HepG2 (cell line): ENCODE data around the gene SERPINB7. TPM values are rescaled to one million over a fixed set of nuclear protein-coding genes. Genes with fewer than 3 reads are reported as not detected.

Experiments used
- ATAC-seq: fragments of 200-7000 bp; cut with Tn5 transposase; 3 replicates; pipeline ENCODE4 v1.9.1; 2020; ENCODE audit warnings: mild to moderate bottlenecking, moderate library complexity
- BruUV-seq: library from RNA; stranded (reverse); fragments of 400-500 nt; replicated peaks from 2 replicates; lab custom pipeline; 2021; lab: Mats Ljungman, UMichigan
- CTCF ChIA-PET: fragments of 300-600 bp; formaldehyde crosslinking; extraction: SDS; loops from one replicate; lab custom pipeline; 2021; ENCODE audit warnings: low total read pairs, inconsistent platforms, low intra/inter-chr PET ratio; lab: Yijun Ruan, JAX
- POLR2A ChIA-PET: fragments of 350-600 bp; sonication (Branson Sonifier 250); formaldehyde crosslinking; loops from one replicate; lab custom pipeline; 2020; ENCODE audit warnings: antibody characterized with exemption, inconsistent platforms; lab: Yijun Ruan, JAX
- DNase-seq: peaks from one replicate; pipeline ENCODE4 v3.0.0-alpha.2; 2015; ENCODE audit warnings: low spot score
- FAIRE-seq: peaks from 3 replicates; lab custom pipeline; 2011; peaks lifted over from hg19 to GRCh38; lab: Jason Lieb, UNC
- H2AFZ ChIP-seq: one replicate; pipeline ENCODE4 v1.6.1; 2011; ENCODE audit warnings: low read length, inconsistent platforms
- H3K27ac ChIP-seq: fragments of 300-600 bp; 3 replicates; pipeline ENCODE4 v1.8.0; 2011; ENCODE audit warnings: mixed run types, mild to moderate bottlenecking, mixed read lengths, low read length, inconsistent platforms; ENCODE audit not compliant: insufficient read depth; ENCODE audit errors: extremely low read length
- H3K27me3 ChIP-seq, 2 experiments: fragments of 200-600 bp in 1 of 2; 2 replicates in 1 of 2; 3 replicates in 1 of 2; pipeline versions ENCODE4 v1.6.0 to v1.8.0; 2011; ENCODE audit warnings: low read length in 2 of 2, mild to moderate bottlenecking in 2 of 2, moderate library complexity in 2 of 2, inconsistent platforms in 1 of 2; ENCODE audit not compliant: insufficient read depth in 2 of 2, control insufficient read depth in 1 of 2
- H3K36me3 ChIP-seq, 2 experiments: fragments of 200-600 bp in 1 of 2; replicated peaks in 1 of 2; 2 replicates in 1 of 2; 3 replicates in 1 of 2; pipeline versions ENCODE4 v1.5.1 to v1.8.0; 2011; ENCODE audit warnings: low read length in 2 of 2, inconsistent platforms in 1 of 2; ENCODE audit not compliant: insufficient read depth in 2 of 2, control insufficient read depth in 1 of 2
- H3K4me1 ChIP-seq: 2 replicates; pipeline ENCODE4 v1.5.1; 2012; ENCODE audit warnings: low read length, inconsistent platforms; ENCODE audit not compliant: insufficient read depth
- H3K4me2 ChIP-seq: 2 replicates; pipeline ENCODE4 v1.6.0; 2011; ENCODE audit warnings: low read depth, low read length, inconsistent platforms
- H3K4me3 ChIP-seq, 3 experiments: fragments of 200-600 bp in 1 of 3; sonication (generic), shearing (Covaris generic) in 1 of 3; replicated peaks in 1 of 3; 2 replicates each; pipeline ENCODE4 v1.5.1; 2011 to 2016; ENCODE audit warnings: low read length in 3 of 3, inconsistent platforms in 2 of 3, low read depth in 2 of 3, mild to moderate bottlenecking in 2 of 3, control low read depth in 1 of 3, mixed read lengths in 1 of 3; ENCODE audit not compliant: insufficient read depth in 1 of 3
- H3K79me2 ChIP-seq: one replicate; pipeline ENCODE4 v1.6.1; 2011; ENCODE audit warnings: low read length, inconsistent platforms; ENCODE audit not compliant: insufficient read depth
- H3K9ac ChIP-seq: 2 replicates; pipeline ENCODE4 v1.6.0; 2011; ENCODE audit warnings: mild to moderate bottlenecking, low read depth, low read length, inconsistent platforms; ENCODE audit not compliant: insufficient read depth
- H3K9me3 ChIP-seq: 2 replicates; pipeline ENCODE4 v1.5.1; 2012; ENCODE audit warnings: mild to moderate bottlenecking, low read length
- H4K20me1 ChIP-seq: 2 replicates; pipeline ENCODE4 v1.6.0; 2011; ENCODE audit warnings: inconsistent platforms, mild to moderate bottlenecking, low read length, moderate library complexity; ENCODE audit not compliant: insufficient read depth
- KDM6A ChIP-seq: IDR thresholded peaks from 2 replicates; pipeline ENCODE4 v1.6.1; 2016; ENCODE audit warnings: low read depth
- NFE2L1 ChIP-seq: sonication (generic); formaldehyde crosslinking; IDR thresholded peaks from 2 replicates; pipeline ENCODE4 v1.4.0; 2020; ENCODE audit warnings: missing genetic modification reagents, mild to moderate bottlenecking, borderline replicate concordance
- PHB2 ChIP-seq: fragments of 450-650 bp; IDR thresholded peaks from 2 replicates; pipeline ENCODE4 v1.6.1; 2018; ENCODE audit not compliant: partially characterized antibody
- SCMH1 ChIP-seq: sonication (generic); formaldehyde crosslinking; IDR thresholded peaks from 2 replicates; pipeline ENCODE4 v1.9.0; 2021; ENCODE audit warnings: missing genetic modification reagents, mild to moderate bottlenecking, borderline replicate concordance
- TOE1 ChIP-seq: sonication (generic); formaldehyde crosslinking; IDR thresholded peaks from 2 replicates; pipeline ENCODE4 v1.4.0; 2020; ENCODE audit warnings: mild to moderate bottlenecking, missing genetic modification reagents
- ZFP36L1 ChIP-seq: sonication (generic); formaldehyde crosslinking; IDR thresholded peaks from 2 replicates; pipeline ENCODE4 v1.8.0; 2022; ENCODE audit warnings: mild to moderate bottlenecking, missing genetic modification reagents, moderate library complexity
- ZNF589 ChIP-seq: sonication (generic); formaldehyde crosslinking; conservative IDR thresholded peaks from 2 replicates; pipeline ENCODE4 v1.8.0; 2022; ENCODE audit warnings: mild to moderate bottlenecking, moderate library complexity, missing genetic modification reagents
- ZNF773 ChIP-seq: sonication (generic); formaldehyde crosslinking; IDR thresholded peaks from 2 replicates; pipeline ENCODE4 v1.4.0; 2020; ENCODE audit warnings: missing genetic modification reagents, borderline replicate concordance
- WGBS: methylation state at CpG from one replicate; pipeline ENCODE4 v1.1.6; 2017; ENCODE audit warnings: low lambda C conversion rate; 5-methylcytosine and 5-hydroxymethylcytosine counted together
- in situ Hi-C: cut with HindIII; loops from 2 replicates; pipeline ENCODE4 v1.10.0; 2017; ENCODE audit warnings: low pct_unique_long_range_greater_than_20kb; ENCODE audit not compliant: extremely low pct_ligation_motif_present
- intact Hi-C: fragments of 100-400 bp; cut with micrococcal nuclease; formaldehyde crosslinking; loops from one replicate; pipeline ENCODE4 v1.10.0; 2022; ENCODE audit not compliant: unreplicated experiment
- polyA plus RNA-seq, 8 experiments: library from polyadenylated mRNA; depleted of rRNA in 3 of 8; stranded (reverse) in 7 of 8; unstranded in 1 of 8; fragments of >200 nt; fragmentation: Illumina TruSeq in 4 of 8; extraction: Trizol in 4 of 8; gene quantifications; 2 replicates each; pipeline versions ENCODE4 v1.2.1 to v1.2.3, GENCODE V29; 2011 to 2016; ENCODE audit warnings: low read depth in 4 of 8, missing spikeins in 1 of 8, mixed read lengths in 1 of 8; ENCODE audit not compliant: insufficient read depth in 1 of 8
- total RNA-seq, 5 experiments: library from RNA; depleted of rRNA; stranded (reverse); fragments of >200 nt; fragmentation: Illumina TruSeq; extraction: Trizol; gene quantifications; 2 replicates each; pipeline ENCODE4 v1.2.3, GENCODE V29; 2016; ENCODE audit warnings: low read depth in 1 of 5
- TF ChIP-seq, protein P1 (sequence below): sonication (generic); formaldehyde crosslinking; IDR thresholded peaks from 2 replicates; pipeline ENCODE4 v1.4.0; 2020; ENCODE audit warnings: missing genetic modification reagents
- TF ChIP-seq, protein P2 (sequence below): sonication (generic); formaldehyde crosslinking; IDR thresholded peaks from 2 replicates; pipeline ENCODE4 v1.5.0; 2020; ENCODE audit warnings: missing genetic modification reagents
- TF ChIP-seq, protein P3 (sequence below): sonication (generic); formaldehyde crosslinking; IDR thresholded peaks from 2 replicates; pipeline ENCODE4 v1.8.0; 2022; ENCODE audit warnings: mild to moderate bottlenecking, missing genetic modification reagents

Gene SERPINB7
- total and polyA plus RNA-seq, 2 of the 13 experiments (the other 11 are each of a cell fraction or from before 2014, with no cell fraction given) = not detected

DNA sequence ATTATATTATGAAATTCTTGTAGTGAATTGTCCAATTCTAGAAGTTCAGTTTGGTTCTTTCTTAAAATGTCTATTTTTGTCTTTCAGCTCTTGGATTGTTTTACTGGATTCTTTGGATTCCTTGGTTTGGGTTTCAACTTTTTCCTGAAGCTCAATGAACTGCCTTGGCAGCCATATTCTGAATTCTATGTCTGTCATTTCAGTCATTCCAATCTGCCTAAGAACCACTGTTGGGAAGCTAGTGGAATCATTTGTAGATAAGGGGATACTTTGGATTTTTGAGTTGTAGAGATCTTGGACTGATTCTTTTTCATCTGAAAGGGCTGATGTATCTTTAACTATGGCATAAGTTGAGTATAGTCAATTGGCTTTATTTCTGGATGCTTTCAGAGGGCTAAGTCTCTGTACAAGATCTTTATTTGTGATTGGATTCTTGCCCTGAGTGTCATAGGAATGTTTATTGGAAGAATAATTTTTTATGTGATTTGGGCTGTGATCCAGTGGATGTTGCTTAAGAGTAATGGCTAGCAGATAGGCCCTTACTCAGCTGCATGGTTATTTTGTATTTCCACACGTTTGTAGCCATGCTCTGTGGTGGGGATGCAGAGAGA lies 42.3 kb downstream of the SERPINB7 start:
- intact Hi-C loops = no loop called here
- in situ Hi-C loops = no loop called here
- CTCF ChIA-PET = no interaction called here
- Histone ChIP-seq H3K27ac (no peak overlapping the region), H3K4me2 (no peak overlapping the region), H2AFZ (no peak overlapping the region), H4K20me1 (no peaks in the 10 kb centered on the region), H3K79me2 (no peaks in the 10 kb centered on the region), H3K27me3 (no peaks in the 10 kb centered on the region), H3K9ac (no peak overlapping the region), H3K36me3 (no peaks in the 10 kb centered on the region), H3K4me3 (no peak overlapping the region), H3K4me1 (no peaks in the 10 kb centered on the region), H3K9me3 (peaks cover 11% of the 10 kb centered on the region; the same call in 1 of the 2 replicates)
- ATAC-seq (no peak), FAIRE-seq (no peak), DNase-seq (no peak)
- POLR2A ChIA-PET = no interaction called here
- BruUV-seq = no TSS peak
- WGBS = 0% methylated on average over 1 of the region's 1 CpG
- TF ChIP-seq TOE1 (CRISPR knock-in tag) (no peak), SCMH1 (CRISPR knock-in tag) (no peak), ZFP36L1 (CRISPR knock-in tag) (no peak), ZNF773 (CRISPR knock-in tag) (no peak), NFE2L1 (CRISPR knock-in tag) (no peak), ZNF589 (CRISPR knock-in tag) (no peak), PHB2 (no peak), KDM6A (CRISPR knock-in tag) (no peak)
- TF ChIP-seq, protein P1, sequence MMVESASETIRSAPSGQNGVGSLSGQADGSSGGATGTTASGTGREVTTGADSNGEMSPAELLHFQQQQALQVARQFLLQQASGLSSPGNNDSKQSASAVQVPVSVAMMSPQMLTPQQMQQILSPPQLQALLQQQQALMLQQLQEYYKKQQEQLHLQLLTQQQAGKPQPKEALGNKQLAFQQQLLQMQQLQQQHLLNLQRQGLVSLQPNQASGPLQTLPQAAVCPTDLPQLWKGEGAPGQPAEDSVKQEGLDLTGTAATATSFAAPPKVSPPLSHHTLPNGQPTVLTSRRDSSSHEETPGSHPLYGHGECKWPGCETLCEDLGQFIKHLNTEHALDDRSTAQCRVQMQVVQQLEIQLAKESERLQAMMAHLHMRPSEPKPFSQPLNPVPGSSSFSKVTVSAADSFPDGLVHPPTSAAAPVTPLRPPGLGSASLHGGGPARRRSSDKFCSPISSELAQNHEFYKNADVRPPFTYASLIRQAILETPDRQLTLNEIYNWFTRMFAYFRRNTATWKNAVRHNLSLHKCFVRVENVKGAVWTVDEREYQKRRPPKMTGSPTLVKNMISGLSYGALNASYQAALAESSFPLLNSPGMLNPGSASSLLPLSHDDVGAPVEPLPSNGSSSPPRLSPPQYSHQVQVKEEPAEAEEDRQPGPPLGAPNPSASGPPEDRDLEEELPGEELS (CRISPR knock-in tag) = no peak
- TF ChIP-seq, protein P2, sequence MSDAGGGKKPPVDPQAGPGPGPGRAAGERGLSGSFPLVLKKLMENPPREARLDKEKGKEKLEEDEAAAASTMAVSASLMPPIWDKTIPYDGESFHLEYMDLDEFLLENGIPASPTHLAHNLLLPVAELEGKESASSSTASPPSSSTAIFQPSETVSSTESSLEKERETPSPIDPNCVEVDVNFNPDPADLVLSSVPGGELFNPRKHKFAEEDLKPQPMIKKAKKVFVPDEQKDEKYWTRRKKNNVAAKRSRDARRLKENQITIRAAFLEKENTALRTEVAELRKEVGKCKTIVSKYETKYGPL (CRISPR knock-in tag) = no peak
- TF ChIP-seq, protein P3, sequence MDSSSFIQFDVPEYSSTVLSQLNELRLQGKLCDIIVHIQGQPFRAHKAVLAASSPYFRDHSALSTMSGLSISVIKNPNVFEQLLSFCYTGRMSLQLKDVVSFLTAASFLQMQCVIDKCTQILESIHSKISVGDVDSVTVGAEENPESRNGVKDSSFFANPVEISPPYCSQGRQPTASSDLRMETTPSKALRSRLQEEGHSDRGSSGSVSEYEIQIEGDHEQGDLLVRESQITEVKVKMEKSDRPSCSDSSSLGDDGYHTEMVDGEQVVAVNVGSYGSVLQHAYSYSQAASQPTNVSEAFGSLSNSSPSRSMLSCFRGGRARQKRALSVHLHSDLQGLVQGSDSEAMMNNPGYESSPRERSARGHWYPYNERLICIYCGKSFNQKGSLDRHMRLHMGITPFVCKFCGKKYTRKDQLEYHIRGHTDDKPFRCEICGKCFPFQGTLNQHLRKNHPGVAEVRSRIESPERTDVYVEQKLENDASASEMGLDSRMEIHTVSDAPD (CRISPR knock-in tag) = no peak
